PFSK-1 (cell line): ENCODE data around the gene EML4.

Experiments
- FOXP2 ChIP-seq: optimal IDR thresholded peaks from 2 replicates; pipeline ENCODE3; 2011; ENCODE audit warnings: borderline replicate concordance, control low read depth, inconsistent platforms; ENCODE audit not compliant: insufficient read depth; ENCODE audit errors: extremely low read length, extremely low read depth
- POLR2AphosphoS5 ChIP-seq: IDR thresholded peaks from 2 replicates; pipeline ENCODE4 v1.6.1; 2012; ENCODE audit warnings: low read depth, mild to moderate bottlenecking, control low read depth, low read length, moderate library complexity
- SIN3A ChIP-seq: IDR thresholded peaks from 2 replicates; pipeline ENCODE4 v1.6.1; 2012; ENCODE audit warnings: mild to moderate bottlenecking, low read length, moderate library complexity, borderline replicate concordance; ENCODE audit not compliant: insufficient read depth
- TAF1 ChIP-seq: IDR thresholded peaks from 2 replicates; pipeline ENCODE4 v1.6.1; 2012; ENCODE audit warnings: low read length, control low read depth, borderline replicate concordance; ENCODE audit not compliant: insufficient read depth
- TF ChIP-seq, protein P1 (sequence below), 2 experiments: IDR thresholded peaks; 2 replicates each; pipeline versions ENCODE4 v1.6.1 to v1.8.0; 2011 to 2012; ENCODE audit warnings: low read depth in 2 of 2, low read length in 2 of 2, control low read depth in 1 of 2, inconsistent platforms in 1 of 2, mild to moderate bottlenecking in 1 of 2, moderate library complexity in 1 of 2; ENCODE audit not compliant: insufficient read depth in 1 of 2

EML4 gene

GRCh38 chr2:42132191-42132965 lies 36.8 kb upstream of the EML4 start:
- TF ChIP-seq, protein P1, sequence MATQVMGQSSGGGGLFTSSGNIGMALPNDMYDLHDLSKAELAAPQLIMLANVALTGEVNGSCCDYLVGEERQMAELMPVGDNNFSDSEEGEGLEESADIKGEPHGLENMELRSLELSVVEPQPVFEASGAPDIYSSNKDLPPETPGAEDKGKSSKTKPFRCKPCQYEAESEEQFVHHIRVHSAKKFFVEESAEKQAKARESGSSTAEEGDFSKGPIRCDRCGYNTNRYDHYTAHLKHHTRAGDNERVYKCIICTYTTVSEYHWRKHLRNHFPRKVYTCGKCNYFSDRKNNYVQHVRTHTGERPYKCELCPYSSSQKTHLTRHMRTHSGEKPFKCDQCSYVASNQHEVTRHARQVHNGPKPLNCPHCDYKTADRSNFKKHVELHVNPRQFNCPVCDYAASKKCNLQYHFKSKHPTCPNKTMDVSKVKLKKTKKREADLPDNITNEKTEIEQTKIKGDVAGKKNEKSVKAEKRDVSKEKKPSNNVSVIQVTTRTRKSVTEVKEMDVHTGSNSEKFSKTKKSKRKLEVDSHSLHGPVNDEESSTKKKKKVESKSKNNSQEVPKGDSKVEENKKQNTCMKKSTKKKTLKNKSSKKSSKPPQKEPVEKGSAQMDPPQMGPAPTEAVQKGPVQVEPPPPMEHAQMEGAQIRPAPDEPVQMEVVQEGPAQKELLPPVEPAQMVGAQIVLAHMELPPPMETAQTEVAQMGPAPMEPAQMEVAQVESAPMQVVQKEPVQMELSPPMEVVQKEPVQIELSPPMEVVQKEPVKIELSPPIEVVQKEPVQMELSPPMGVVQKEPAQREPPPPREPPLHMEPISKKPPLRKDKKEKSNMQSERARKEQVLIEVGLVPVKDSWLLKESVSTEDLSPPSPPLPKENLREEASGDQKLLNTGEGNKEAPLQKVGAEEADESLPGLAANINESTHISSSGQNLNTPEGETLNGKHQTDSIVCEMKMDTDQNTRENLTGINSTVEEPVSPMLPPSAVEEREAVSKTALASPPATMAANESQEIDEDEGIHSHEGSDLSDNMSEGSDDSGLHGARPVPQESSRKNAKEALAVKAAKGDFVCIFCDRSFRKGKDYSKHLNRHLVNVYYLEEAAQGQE (IDR thresholded peaks at IDR 0.05; ENCODE audit: insufficient read depth in 1 of 2, low read depth in 2 of 2, low read length in 2 of 2), result no peak
- TF ChIP-seq TAF1 (no peak), SIN3A (no peak), FOXP2 (no peak), POLR2AphosphoS5 (no peak)

GRCh38 chr2:42132966-42133641 lies 36.0 kb upstream of the EML4 start:
- TF ChIP-seq, protein P1 (IDR thresholded peaks at IDR 0.05; ENCODE audit: insufficient read depth in 1 of 2, low read depth in 2 of 2, low read length in 2 of 2), result peak in 1 of 2 experiments; percentile 76; a peak in 2 of 4 replicates
- TF ChIP-seq POLR2AphosphoS5 (peak; percentile 63), FOXP2 (peak; percentile 92), SIN3A (peak; percentile 87; the same call in 1 of the 2 replicates), TAF1 (peak; percentile 66; the same call in 1 of the 2 replicates)

DNA sequence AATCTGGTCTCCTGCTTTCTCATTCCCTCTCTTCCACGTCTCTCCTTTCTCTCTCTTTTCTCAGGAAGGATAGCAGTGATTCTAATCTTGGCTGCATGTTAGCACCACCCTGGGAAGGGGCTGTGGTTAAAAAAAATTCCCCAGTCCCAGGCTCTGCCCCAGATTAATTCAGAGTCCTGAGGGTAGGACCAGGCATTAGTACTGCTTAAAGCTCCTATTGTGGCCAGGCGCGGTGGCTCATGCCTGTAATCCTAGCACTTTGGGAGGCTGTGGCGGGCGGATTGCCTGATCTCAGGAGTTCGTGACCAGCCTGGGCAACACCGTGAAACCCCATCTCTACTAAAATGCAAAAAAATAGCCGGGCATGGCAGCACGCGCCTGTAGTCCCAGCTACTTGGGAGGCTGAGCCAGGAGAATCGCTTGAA lies 35.4 kb upstream of the EML4 start:
- TF ChIP-seq, protein P1 (IDR thresholded peaks at IDR 0.05; ENCODE audit: insufficient read depth in 1 of 2, low read depth in 2 of 2, low read length in 2 of 2), result no peak
- TF ChIP-seq SIN3A, result no peak
- TF ChIP-seq POLR2AphosphoS5, result no peak
- no peak for TF ChIP-seq TAF1
- no peak for TF ChIP-seq FOXP2

GRCh38 chr2:42135381-42136312 lies 33.5 kb upstream of the EML4 start:
- TF ChIP-seq FOXP2 (no peak), TAF1 (0 out of 2 replicates have a peak, but pooled peaks have one; percentile 14), POLR2AphosphoS5 (no peak)
- TF ChIP-seq, protein P1 (IDR thresholded peaks at IDR 0.05; ENCODE audit: insufficient read depth in 1 of 2, low read depth in 2 of 2, low read length in 2 of 2), result 0 out of 4 replicates have a peak, but pooled peaks of 1 of the 2 experiments have one; percentile 18
